ENCODE data around the gene LRRC39.
A peak's percentile ranks its signal among the peaks of the same experiment; 100 is the strongest.

Gene LRRC39

DNA sequence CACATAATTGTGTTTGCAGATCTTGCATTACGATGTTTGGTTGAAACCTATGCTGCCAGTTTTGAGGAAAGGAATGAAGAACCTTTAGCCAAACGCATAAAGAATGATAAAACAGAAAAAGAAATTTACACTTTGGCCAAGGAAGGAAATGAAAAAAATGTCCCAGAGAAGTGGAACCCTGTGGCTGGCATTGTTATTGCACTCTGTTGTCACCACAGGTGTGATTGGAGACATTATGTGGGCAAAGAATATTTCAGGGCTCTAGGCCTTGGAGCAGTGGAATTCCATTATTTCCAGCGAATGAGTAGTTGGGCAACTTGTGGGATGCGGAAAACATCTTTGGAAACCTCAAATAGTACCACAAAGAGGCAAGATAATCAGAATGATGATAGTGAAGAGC lies 30.2 kb downstream of the LRRC39 start:
- DNase-seq (ENCODE audit: low read depth, low spot score), result no peak

GRCh38 chr1:100146958-100147357 lies 31.1 kb downstream of the LRRC39 start:
- no peak for DNase-seq (ENCODE audit: low read depth, low spot score)

- DNase-seq (ENCODE audit: low read depth, low spot score), result no peak
These were observed 32.9 kb downstream of the LRRC39 start for GRCh38 chr1:100145116-100145515.

- DNase-seq (ENCODE audit: low read depth, low spot score), result no peak
These were observed 35.7 kb downstream of the LRRC39 start for GRCh38 chr1:100142343-100142742.

GRCh38 chr1:100141192-100141591 lies 36.9 kb downstream of the LRRC39 start:
- DNase-seq (ENCODE audit: low read depth, low spot score), result no peak

DNA sequence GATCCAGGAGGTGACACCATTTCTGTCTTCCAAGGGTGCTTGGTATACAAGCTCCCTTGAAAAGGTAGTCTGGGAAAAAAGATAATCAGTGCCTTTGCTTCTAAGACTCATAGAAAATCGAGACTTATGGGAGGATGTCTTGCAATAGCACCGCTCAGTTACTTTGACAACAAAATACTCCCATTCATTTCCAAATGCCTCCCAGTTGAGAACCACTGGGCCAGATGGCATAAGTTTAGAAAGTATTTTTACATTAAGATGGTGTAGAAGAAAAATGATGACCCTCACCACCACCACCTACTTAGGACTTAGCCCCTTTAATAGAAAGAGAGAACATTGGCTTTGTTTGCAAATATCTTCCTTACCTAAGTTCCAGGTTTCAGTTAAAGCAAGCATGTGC lies 40.5 kb downstream of the LRRC39 start:
- DNase-seq (ENCODE audit: low read depth, low spot score), result no peak

DNA sequence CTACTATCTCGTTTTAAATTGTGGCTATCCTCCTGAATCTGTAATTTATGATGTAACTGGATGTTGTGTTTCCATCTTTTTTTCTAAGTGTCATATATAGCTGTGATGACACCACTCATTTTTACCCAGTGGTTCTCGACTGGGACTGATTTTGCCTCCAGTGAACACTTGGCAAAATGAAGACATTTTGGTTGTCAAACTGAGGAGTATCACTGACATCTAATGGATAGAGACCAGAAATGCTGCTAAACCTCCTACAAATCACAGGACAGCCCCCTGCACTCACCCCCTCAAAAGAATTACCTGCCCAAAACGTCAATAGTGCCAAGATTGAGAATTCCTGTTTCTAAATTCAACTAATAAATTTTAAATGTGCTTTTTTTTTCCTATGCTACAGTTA lies 43.2 kb downstream of the LRRC39 start:
- no peak for DNase-seq (ENCODE audit: low read depth, low spot score)

DNA sequence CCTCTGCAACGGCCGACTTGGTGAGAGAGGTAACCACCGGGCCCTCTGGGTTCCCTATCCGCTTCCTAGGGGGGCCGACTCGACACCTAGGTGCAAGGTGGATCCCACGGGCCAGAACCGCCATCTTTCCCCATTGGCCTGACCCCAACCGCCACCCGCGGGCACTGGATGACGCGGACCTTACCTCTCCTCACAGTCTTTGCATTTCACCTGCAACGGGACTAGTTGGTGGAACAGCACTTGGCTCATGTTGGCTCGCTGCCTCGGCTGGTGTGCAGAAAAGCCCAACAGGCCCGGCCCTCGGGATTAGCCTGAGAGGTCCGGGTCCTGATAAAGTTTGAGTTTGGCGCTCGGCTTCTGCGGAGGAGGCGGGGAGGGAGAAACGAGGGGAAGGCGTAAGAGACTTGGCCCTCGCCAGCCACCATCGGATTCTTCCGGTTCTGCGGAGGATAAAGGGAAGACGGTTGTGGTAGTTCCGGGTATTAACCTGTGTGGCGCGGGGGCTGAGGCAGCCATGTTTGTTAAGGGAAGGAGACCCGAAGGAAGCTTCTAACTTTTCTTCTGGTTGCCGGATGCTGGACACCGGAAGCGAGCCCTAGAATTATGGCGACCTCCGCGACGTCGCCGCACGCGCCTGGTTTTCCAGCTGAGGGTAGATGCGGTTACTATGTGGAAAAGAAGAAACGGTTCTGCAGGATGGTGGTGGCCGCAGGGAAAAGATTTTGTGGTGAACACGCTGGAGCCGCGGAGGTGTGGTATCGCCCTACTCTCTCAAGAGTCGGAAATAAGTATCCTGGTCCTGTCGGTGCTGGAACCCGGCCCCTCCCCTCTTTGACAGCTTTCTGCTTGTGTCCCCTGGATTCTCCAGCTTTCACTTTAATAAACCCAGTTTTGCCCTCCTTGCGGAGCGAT lies 45.2 kb downstream of the LRRC39 start, which contains the start of the genes SASS6 and TRMT13:
Gene SASS6, minus strand, starts transcription at position 365 of the 912 bp plus-strand sequence. Its CDS starts 116 bp downstream, at position 249.
Gene TRMT13, plus strand, starts transcription at position 598 of the 912 bp plus-strand sequence. Its CDS starts 6 bp downstream, at position 604.
- DNase-seq (ENCODE audit: low read depth, low spot score), result peak; percentile 89

GRCh38 chr1:100131623-100132022 lies 46.4 kb downstream of the LRRC39 start:
- DNase-seq (ENCODE audit: low read depth, low spot score), result no peak

- DNase-seq (ENCODE audit: low read depth, low spot score), result no peak
These were observed 47.4 kb downstream of the LRRC39 start for GRCh38 chr1:100130552-100131077.

DNA sequence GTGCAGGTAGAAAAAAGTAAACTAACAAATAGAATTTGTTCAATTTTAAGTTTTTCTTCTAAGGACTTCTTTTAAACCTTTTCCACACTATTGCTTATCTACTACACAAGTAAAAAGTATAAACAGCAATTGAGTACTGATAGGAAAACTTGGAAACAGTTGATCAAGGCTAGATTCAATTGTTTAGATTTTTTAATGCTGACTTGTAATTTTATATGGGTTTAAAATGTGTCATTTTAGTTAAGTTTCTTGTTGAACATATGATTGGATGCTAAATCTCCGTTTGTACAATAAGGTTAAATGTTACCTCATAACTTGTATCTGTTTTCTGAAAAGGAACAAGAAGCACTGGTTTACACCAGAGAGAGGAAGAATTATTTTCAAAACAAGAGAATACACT lies 50.8 kb downstream of the LRRC39 start:
- DNase-seq (ENCODE audit: low read depth, low spot score), result no peak

DNA sequence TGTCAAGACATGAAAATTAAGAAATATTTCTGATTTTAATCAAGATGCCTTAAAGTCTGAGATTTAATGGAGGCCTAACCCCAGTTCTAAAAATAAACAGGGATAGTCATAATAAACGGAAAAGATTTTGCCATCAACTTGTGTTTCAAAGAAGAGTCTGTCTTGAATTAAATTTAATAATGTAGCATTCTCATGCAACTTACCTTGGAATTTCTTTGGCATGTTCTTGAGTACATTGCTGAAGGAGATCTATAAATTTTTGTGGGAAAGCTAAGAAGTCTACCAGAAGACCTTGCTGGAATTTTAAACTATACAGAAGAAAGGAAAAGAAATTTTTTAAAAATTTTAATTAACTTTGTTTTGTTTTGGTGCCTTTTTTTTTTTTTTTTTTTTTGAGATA lies 55.9 kb downstream of the LRRC39 start:
- no peak for DNase-seq (ENCODE audit: low read depth, low spot score)

DNA sequence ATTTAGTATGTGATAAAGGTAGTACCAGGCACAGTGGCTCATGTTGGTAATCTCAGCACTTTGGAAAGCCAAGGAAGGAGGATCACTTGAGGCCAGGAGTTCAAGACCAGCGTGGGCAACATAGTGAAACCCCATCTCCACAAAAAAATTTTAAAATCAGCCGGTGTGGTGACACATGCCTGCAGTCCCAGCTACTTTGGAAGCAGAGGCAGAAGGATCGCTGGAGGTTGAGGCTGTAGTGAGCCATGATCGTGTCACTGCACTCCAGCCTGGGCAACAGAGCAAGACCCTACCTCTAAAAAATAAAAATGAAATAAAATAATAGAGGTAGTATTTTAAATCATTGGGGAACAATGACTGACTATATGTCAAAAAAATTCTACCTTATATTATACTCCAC lies 62.5 kb downstream of the LRRC39 start:
- DNase-seq (ENCODE audit: low read depth, low spot score), result no peak

DNA sequence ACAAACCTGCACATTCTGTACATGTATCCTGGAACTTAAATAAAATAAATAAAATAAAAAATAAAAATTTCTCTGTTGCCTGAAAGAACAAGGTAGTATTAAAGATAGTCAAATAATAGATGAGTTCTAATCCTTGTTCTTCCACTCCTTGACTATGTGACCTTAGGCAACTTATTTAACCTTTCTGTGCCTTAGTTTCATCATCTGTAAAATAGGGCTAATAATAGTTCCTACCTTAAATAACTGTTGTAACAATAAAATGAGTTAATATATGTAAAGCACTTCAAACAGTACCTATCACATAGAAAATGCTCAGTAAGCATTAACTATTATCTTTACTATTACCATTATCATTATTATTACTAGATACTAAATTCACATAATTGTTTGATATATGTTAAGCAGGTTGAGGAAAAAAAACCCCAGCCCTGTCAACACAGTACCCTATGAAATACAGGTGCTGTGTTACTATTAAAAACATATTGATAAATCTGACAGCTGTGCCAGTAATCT lies 68.4 kb downstream of the LRRC39 start:
- no peak for DNase-seq (ENCODE audit: low read depth, low spot score)

- no peak for DNase-seq (ENCODE audit: low read depth, low spot score)
These were observed 70.4 kb downstream of the LRRC39 start for GRCh38 chr1:100107696-100108095.

DNA sequence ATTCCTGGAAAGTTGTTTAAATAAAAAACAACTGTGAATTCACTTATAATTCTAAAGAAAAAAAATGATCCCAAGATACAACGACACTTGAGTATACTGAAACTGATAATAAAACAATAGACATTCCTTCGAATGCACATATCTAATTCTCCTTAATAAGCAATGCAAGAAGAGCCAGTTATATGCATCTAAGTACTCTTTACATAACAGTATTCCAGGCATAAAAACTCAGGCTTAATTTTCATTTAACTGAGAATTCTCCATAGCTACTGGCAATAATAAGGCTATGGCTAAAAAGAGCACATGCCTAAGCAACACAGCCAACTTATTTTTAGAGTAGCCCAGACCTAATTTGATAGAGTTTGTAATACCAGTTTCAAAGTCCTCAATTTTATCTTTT lies 76.5 kb downstream of the LRRC39 start:
- DNase-seq (ENCODE audit: low read depth, low spot score), result no peak

GRCh38 chr1:100100202-100100601 lies 77.9 kb downstream of the LRRC39 start:
- no peak for DNase-seq (ENCODE audit: low read depth, low spot score)

Data from activated naive CD8-positive, alpha-beta T cell treated with anti-CD3 and anti-CD28 coated beads, Interleukin-2, amount 50 U/mL, for 16 hours (primary cell).